HepG2 (cell line): ENCODE data around the gene THRA. TPM values are rescaled to one million over a fixed set of nuclear protein-coding genes. Genes with fewer than 3 reads are reported as not detected.
A peak's percentile ranks its signal among the peaks of the same experiment; 100 is the strongest.

Experiments
- CHD4 ChIP-seq: fragments of 200-600 bp; sonication (generic); IDR thresholded peaks from 2 replicates; pipeline ENCODE4 v1.7.0; 2017; ENCODE audit warnings: mild to moderate bottlenecking, low read length, borderline replicate concordance
- RBM22 ChIP-seq: fragments of 200-400 bp; formaldehyde crosslinking; optimal IDR thresholded peaks from 2 replicates; pipeline ENCODE3; 2017; ENCODE audit warnings: mild to moderate bottlenecking, low read length, moderate library complexity
- SNAPC4 ChIP-seq: sonication (generic); formaldehyde crosslinking; IDR thresholded peaks from 2 replicates; pipeline ENCODE4 v1.4.0; 2020; ENCODE audit warnings: mild to moderate bottlenecking, missing genetic modification reagents
- ZBTB33 ChIP-seq: sonication (generic); formaldehyde crosslinking; IDR thresholded peaks from 2 replicates; pipeline ENCODE4 v1.4.0; 2020; ENCODE audit warnings: missing genetic modification reagents
- ZNF331 ChIP-seq: sonication (generic); formaldehyde crosslinking; IDR thresholded peaks from 2 replicates; pipeline ENCODE4 v1.4.0; 2020; ENCODE audit warnings: missing genetic modification reagents
- ZNF7 ChIP-seq: IDR thresholded peaks from 2 replicates; pipeline ENCODE4 v1.6.1; 2016; ENCODE audit warnings: missing biosample characterization, missing genetic modification reagents
- polyA plus RNA-seq, 8 experiments: library from polyadenylated mRNA; depleted of rRNA in 3 of 8; stranded (reverse) in 7 of 8; unstranded in 1 of 8; fragments of >200 nt; fragmentation: Illumina TruSeq in 4 of 8; extraction: Trizol in 4 of 8; gene quantifications; 2 replicates each; pipeline versions ENCODE4 v1.2.1 to v1.2.3, GENCODE V29; 2011 to 2016; ENCODE audit warnings: low read depth in 4 of 8, missing spikeins in 1 of 8, mixed read lengths in 1 of 8; ENCODE audit not compliant: insufficient read depth in 1 of 8
- total RNA-seq, 5 experiments: library from RNA; depleted of rRNA; stranded (reverse); fragments of >200 nt; fragmentation: Illumina TruSeq; extraction: Trizol; gene quantifications; 2 replicates each; pipeline ENCODE4 v1.2.3, GENCODE V29; 2016; ENCODE audit warnings: low read depth in 1 of 5
- TF ChIP-seq, protein P1 (sequence below): sonication (generic); formaldehyde crosslinking; conservative IDR thresholded peaks from 2 replicates; pipeline ENCODE4 v1.4.0; 2020; ENCODE audit warnings: missing genetic modification reagents

THRA gene
- total and polyA plus RNA-seq, 2 of the 13 experiments (the other 11 are each of a cell fraction or from before 2014, with no cell fraction given): 8.0 to 9.9 TPM

DNA sequence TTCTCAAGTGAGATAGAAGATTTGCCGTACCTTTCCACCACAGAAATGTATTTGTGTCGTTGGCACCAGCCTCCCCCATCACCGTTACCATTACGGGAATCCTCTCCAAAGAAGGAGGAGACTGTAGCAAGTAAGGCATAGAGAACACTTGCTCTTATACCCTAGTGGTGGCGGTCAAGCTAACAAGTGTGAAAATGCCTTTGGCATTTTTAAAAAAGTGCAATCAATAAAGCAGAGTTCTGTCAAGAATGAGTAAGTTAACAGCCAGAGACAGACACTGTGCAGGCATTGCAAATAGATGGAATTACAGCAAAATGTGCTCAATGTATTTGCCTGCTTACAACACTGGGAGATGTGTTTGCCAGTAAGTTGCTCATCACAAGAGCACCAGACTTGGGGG lies 66.7 kb downstream of the THRA start (continued):
- peak; percentile 87 for TF ChIP-seq RBM22
- peak; percentile 100 for TF ChIP-seq ZBTB33
- no peak for TF ChIP-seq ZNF331 (CRISPR knock-in tag)
- TF ChIP-seq, protein P1, sequence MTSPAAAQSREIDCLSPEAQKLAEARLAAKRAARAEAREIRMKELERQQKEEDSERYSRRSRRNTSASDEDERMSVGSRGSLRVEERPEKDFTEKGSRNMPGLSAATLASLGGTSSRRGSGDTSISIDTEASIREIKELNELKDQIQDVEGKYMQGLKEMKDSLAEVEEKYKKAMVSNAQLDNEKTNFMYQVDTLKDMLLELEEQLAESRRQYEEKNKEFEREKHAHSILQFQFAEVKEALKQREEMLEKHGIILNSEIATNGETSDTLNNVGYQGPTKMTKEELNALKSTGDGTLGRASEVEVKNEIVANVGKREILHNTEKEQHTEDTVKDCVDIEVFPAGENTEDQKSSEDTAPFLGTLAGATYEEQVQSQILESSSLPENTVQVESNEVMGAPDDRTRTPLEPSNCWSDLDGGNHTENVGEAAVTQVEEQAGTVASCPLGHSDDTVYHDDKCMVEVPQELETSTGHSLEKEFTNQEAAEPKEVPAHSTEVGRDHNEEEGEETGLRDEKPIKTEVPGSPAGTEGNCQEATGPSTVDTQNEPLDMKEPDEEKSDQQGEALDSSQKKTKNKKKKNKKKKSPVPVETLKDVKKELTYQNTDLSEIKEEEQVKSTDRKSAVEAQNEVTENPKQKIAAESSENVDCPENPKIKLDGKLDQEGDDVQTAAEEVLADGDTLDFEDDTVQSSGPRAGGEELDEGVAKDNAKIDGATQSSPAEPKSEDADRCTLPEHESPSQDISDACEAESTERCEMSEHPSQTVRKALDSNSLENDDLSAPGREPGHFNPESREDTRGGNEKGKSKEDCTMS (CRISPR knock-in tag): no peak
- no peak for TF ChIP-seq CHD4
- no peak for TF ChIP-seq ZNF7 (CRISPR knock-in tag)
- TF ChIP-seq SNAPC4: no peak
